ENCODE measurements around the gene CBX7.
"Not testable (repeated sequence)": the region's sequence is repeated elsewhere in the genome, so short reads cannot be mapped to it uniquely, and the experiment has no call there.

Gene CBX7

DNA sequence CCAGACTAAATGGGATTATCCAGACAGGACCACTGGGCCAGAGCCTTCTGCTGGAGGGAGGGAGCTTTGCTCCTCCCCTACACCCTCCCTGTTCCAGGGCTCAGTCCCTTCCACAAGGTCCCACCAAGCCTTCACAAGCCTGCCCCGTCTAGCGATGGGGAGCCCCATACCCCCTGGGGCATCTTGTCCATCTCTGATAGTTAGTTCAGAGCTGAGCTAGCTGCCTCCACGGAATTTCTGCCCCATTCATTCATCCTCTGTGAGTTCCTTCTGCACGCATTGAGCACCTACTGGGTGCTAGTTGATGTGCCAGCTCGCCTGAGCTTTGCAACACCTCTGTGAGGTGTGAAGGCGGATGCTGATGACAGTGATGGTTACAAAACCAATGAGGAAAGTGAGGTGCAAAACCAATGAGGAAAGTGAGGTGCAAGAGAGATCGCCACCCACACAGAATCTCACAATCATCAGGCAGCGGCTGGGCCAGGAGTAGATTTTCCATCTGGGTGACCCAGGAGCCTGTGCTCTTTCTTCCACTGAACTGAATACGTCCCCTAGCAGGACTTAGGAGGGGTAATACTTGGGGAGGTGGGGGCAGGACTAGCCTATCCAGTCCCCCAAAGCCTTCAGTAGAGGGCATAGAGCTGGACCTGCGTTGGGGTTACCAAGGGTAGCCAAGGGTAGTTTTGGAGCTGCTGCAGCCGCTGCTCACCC, 21.5 kb upstream of the CBX7 start:
- DNase-seq, result no peak

DNA sequence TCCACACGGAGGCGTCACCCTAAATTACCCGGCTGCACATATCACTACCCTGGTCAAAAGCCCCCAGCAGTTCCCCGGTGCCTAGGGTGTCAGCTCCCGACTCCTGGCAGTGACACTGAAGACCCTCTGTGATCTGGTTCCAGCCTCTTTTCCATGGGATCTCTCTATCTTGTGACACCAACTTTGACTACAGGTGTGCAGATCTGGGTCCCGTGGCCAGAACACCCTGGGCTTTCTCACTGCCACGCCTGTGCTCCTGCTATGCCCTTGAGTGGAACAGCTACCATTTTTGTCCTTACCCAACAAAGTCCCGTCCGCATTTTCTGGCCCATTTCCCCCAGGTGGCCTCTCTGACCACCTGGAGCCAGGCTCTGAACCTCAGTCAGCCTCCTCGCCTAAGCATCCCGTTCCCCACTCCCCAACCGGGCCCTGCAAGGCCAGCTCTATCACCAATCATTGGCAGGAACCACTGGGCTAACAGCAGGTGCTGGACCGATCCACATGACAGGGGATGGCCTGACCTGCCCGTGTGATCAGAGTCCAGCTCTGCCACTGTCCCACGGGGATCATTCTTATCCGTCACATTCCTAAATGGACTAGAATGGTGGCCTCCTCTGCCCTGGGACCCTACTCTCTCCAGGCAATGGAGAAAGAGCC, 20.7 kb upstream of the CBX7 start:
- DNase-seq, result no peak

DNA sequence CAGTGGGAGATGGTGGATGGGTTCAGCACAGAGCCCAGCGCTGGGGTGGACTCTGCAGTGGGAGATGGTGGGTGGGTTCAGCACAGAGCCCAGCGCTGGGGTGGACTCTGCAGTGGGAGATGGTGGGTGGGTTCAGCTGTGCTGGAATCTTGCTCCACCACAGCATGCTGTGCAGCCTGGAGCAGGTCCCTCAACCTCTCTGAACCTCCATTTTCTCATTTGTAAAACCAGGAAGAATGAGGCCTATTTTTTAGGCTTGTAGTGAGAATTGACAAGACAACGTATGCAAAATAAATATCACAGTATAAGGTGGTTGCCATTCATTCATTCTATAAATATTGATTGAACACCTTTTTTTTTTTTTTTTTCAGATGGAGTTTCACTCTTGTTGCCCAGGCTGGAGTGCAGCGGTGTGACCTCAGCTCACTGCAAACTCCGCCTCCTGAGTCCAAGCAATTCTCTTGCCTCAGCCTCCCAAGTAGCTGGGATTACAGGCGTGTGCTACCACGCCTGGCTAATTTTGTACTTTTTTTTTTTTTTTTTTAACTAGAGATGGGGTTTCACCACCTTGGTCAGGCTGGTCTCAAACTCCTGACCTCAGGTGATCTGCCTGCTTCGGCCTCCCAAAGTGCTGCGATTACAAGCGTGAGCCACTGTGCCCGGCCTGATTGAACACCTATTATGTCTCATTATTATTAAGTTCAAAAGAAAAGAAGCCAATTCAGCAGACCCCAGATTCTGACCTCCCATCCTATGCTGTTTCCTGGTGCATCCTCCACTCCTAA, 20.0 kb upstream of the CBX7 start:
- DNase-seq, result not testable (repeated sequence)

DNA sequence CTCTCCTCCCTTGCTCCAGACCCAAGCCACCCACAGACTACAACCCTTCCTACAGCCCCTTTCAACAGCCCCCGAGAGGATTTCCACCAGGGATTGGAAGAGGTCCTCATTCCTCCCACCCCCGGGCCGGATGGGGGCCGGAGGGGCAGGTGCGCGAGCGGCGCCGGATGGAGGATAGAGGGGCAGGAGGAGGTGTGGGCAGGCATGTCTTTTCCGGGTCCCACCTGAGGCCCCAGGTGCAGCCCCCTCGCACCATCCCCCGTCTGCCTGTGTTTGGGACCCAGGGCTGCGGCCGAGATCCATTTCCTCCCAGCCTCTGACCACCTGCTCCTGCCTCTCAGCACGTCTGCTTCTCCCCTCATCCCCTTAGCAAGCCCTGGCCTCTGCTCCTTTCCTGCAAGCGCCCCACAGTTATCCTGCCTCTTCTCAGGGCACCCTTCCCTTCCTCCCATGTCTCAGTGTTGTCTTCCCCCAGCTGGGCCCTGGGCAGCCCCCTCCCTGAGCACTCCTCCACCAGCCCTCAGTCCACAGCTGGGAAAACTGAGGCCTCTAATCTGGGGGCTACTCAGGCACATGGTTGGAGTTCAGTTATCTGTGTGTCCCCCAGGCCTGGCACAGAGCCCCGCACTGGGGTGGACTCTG, 19.3 kb upstream of the CBX7 start:
- no peak for DNase-seq

DNA sequence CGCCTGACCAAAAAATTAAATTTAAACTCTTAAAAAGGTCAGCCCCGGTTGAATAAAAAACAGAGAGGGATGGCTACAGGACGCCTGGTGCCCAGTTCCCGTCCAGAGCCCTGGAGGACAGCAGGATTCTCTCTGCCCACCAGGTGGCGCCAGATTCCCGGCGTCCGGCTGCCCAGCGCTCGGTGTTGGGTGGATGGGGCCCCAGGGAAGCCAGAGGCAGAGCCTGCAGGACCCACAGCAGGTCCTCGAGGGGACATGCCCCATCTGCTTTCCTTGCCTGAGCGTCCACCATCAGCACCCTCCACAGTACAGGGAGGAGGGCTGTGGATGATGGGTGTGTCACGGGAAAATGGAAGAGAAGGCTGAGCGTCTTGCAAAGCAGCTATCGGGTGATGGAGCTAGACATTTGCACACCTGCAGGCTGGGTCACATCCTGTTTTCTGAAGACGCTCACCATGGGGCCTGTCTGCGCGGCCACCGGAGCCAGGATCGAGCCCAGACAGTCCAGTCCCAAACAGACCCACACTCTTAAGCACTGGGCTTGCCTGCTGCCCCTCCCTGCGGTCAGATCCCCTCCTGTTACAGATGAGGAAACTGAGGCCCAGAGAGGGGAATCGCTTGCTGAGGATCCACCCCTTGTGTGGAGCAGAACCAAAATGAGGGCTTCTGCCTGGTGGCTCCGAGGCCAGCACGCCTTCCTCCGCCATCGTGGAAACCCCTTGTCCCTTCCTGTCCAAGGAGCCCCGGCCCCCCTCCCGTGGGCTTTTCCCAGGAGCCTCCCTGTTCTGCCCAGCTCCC, 18.5 kb upstream of the CBX7 start:
- peak; percentile 26 to 29 for DNase-seq

DNA sequence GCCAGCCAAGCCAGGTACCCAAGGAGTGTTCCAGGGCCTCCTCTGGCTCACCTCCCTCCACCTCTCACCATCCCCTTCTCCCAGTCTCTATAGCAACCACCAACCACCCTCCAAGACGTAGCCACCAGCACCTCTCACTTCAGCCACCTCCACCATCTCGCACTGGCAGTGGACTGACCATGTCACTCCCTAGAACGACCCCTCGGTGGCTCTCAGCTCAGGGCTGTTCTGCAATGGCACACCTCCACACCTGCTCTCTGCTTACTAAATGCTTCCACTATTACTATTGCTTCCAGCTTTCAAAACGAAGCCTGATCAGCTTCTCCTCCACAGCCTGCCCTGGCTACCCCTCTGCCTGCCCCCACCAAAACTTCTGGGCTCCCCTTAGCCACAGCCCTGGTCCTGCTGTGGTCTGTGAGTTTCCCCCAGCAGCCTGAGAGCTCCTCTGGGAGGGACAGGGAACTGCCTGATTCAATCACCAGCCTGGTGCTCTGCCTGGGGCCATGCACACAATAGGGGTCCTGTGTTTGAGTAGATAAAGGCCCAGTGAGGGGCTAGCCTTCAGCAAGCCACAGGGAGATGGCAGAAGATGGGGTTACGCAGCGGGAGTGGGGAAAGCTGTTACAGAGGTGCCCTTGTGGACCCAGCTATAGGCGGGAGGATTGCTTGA, 17.5 kb upstream of the CBX7 start:
- no peak for DNase-seq

DNA sequence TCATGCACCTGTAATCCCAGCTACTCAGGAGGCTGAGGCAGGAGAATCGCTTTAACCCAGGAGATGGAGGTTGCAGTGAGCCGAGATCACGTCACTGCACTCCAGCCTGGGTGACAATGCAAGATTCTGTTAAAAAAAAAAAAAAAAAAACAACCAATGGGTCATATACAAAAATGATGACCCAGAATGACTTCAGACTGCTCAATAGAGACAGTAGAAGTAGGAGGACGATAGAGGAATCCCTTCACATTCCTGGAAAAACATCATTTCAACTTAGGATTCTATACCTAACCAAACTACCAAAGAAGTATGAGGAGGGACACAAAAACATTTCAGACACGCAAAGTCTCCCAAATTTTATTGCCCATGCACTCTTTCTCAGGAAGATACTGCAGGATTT, 14.1 kb upstream of the CBX7 start:
- no peak for DNase-seq

DNA sequence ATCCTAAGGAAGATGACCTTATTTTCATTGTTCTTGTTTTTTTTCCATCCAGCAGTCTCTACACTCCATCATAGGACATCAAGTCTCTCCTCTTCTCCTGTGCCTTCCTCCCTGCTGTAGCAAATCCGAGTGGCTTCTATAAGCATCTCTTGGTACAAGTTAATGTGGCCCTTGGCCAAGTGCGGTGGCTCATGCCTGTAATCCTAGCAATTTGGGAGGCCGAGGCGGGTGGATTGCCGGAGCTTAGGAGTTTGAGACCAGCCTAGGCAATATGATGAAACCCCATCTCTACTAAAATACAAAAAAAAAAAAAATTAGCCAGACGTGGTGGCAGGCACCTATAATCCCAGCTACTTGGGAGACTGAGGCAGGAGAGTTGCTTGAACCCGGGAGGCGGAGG, 3.6 kb upstream of the CBX7 start:
- not testable (repeated sequence) for DNase-seq

DNA sequence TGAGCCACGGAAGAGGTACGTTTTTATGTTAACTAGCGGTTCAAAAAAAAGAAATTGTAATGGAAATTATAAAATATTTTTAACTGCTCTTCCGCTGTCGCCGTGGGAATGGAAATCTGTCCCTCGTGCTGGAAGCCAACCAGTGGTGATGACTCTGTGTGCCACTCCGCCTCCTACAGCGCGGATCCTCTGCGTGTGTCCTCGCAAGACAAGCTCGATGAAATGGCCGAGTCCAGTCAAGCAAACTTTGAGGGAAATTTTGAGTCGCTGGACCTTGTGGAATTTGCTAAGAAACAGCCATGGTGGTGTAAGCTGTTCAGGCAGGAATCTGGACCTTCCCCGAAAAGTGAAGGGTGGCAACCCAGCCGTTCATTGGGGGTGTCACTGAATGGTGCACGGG, 2.9 kb upstream of the CBX7 start:
- DNase-seq, result no peak

DNA sequence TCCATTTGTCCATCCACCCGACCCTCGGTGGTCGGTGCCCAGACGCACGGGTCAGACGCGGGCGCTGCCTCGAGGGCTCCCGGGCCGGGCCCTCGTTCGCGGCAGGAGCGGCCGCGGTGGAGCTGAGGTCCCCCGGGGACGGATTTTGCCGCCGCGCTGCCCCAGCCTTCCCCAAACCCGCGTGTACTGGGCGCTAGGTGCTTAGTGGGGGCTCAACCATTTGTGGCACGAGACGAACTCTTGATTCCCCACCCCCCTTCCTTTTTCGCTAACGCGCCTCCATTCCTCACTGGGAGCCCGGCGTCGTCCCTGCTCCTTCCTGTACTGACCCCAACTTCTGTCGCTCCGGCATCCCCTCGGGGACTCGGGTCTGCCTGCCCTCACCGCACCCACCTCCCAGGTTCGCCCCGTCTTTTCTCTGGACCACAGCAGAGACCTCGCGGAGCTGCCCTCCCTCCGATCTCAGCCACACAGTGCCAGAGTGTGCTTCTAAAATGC, 789 bp upstream of the CBX7 start:
- DNase-seq, result no peak

DNA sequence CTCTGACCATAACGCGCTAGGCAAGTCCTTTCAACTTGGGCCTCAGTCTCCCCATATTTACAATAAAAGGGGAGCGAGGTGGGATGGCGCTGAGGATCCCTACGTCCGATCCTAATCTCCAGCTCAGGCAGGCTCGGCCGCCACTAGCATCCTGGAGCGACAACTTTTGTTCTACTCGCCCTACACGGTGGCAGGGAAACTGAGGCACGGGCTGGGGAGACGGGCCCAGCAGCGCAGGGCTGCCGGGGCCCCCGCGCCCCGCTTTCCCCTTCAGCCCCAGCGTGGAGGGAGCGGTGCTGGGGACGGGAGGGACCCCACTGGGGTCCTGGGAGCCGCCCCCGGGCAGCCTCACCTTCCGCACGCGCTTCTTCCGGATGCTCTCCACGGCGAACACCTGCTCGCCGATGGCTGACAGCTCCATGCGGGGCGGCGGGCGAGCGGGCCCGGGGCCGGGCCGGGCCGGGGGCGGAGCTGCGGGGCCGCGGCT, 413 bp downstream of the CBX7 start:
- no peak for DNase-seq

DNA sequence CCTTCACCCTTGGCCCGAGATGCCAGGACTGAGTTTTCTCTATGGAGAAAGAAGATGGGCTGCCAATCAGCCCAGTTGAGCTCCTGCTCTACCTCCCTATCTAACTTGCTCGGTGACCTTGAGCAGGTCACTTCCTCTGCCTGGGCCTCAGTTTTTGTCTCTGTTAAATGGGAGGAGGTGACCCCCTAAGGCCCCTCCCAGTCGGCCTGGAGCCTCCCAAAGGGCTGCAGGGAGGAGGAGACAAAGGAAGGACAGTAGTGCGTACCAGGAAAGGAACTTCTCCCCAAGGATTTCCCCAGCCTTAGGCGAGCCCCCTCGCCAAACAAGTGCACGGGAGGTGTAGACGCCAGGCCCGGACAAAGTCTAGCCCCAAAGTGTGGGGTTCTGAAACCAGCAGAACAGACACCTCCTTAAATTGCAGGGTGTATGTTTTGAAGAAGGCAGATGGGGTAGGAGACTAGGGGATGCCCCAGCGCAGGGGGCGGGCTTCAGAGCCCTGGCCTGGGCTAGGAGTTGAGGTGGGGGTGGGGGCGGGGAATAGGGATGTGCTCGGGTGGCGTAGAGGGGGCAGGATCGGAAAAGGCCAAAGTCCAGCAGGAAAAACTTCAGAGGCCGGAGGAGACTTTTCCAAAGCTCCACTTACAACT, 1.0 kb downstream of the CBX7 start:
- DNase-seq, result no peak

DNA sequence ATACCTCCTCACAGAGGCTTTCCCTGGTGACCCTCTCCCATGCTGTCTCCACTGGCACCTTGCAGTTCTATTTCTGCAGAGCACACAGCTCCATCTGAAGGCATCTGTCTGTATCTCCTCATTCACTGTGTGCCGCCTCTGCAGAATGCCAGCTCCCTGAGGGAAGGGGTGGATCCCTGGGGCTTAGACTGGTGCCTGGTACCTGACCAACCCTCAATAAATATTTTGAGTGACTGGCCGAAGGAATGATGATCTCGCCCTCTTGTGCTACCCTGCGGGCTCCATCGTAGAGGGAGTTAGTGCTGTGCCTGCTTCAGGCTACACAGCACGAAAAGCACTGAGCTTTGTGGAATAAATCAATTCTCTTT, 1.6 kb downstream of the CBX7 start:
- DNase-seq, result no peak

DNA sequence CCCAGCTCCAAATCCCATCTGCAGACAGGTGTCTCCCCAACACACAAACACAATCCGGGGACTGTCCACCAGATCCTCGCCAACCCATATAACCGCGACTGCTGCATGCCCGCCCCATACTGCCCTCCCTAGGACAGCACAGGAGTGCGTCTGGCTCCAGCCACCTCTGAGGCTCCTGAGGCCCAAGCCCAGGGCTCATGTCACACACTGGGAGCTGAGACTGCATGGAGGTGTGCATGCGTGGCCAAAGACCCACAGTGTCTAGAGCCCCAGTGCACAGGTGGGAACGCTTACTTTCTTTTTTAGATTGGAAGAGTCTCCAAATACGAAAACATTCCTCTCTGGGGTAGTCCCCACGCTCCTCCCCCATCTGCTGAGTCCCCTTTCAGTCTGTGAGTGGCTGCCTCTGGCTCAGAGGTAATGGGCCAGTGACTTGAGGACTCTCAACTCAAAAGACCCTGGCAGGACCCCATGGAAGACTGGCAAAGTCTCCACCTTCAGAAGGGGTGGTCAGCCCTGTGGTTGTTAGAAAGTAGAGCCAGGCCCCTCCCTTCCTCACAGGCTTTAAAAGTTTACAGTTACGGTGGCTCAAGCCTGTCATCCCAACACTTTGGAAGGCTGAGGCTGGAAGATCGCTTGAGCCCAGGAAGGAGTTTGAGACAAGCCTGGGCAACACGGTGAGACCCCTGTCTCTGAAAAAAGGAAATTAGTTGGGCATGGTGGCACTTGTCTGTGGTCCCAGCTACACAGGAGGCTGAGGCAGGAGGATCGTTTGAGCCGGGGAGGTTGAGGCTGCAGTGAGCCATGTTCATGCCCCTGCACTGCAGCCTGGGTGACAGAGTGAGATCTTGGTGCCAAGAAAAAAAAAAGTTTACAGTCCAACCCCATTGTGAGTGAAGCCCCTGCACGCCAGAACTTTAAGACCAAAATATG, 2.3 kb downstream of the CBX7 start:
- no peak for DNase-seq

DNA sequence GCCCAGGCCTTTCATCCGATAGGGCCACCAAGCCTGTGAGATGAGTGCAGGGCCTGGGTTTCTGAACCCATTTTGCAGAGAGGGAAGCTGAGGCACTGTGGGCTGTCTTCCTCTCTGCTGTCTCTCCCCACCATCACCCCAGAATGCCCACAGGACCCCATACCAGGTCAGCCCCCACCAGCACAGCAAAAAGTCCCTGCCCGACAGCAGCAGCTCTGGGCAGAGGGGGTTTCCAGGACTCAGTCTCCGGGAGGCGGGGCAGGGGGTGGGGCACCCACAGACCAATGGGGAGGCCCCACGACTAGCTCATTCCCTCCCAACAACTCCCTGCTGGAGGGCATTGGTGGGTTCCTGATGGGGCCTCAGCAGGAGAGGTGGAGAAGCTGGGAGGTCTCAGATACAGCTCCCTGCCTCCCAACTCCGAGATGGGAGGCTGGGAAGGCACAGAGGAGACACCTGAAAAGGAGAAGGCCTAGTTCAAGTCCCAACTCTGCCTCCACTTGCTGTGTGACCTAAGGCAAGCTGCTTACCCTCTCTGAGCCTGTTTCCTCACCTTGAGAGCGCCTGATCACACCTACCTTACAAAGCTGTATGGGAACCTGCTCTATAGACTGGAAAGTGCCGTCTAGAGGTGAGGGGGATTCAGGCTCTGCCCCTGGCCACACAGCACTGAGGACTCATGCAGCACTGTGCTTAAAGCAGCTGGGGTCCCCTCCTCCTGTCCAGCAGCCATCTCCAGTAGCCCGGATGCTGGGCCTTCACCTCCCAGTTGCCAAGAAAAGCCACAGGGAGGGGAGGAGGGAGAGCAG, 3.5 kb downstream of the CBX7 start:
- DNase-seq, result no peak

DNA sequence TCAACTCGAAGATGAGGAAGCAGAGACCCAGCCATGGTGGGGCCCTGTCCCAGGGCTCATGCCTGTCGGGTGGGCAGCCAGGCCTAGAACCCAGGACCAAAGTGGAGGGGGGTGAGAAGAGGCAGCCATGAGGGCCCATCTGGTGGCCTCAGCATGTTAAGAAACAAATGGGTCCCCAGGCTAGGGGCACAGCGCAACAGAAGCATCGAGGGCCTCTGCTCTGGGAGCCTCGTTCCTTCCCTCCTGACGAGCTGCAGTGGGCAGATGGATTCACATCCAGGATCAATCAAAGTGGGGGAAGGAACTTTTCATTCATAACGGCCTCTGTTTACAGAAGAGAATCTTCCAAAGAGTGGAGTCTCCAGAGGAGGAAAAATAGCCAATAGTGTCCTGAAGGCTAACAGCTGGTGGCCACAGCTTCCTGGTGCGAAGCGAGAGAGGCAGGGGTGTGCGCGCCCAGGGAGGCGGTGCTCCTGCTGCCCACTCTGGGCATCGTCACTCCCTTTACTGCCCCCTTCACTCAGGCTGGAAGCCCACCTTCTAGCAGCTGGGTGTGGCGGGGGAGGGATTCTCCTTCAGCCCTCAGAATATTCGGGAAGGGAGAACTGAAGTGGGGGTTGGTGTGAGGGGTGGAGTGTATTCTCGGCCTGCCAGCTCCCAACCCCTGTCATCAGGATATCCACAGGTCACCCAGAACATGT, 4.3 kb downstream of the CBX7 start:
- no peak for DNase-seq

DNA sequence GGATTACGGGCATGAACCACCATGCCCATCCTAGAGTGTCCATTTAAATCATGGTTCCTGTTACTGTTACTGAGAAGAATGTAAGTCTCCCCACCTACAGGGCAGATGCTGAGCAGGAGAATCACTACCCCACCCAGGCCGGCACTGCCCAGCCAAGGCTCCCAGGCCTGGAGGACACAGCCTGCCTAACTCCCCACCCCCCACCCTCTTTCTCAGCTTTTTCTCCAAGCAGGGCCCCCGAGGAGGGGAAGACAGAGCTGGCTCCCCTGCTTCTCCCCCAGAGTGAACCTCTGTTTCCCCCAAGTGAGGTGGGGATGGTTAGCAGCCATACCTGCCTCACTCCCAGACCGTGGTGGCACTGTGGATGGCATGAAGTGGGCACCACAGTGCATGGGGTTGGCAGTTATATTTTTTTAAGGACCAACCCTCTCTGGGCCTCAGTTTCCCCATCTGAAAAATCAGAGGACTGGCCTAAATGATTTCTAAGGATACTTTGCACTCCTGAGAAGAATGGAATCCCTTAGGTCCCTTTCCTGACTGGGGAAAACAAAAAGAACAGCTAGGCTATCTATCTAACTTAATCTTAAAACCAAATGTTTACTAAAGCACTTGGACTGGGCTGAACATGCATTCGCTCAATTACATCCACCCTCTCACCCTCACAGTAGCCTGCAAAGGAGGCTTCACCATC, 5.0 kb downstream of the CBX7 start:
- DNase-seq, result no peak

All from NCI-H187 (cell line).